Ammon's horn (tissue), 1 donor: Measurements from ENCODE around the gene EGFL6.
"Not testable (repeated sequence)": the region's sequence is repeated elsewhere in the genome, so short reads cannot be mapped to it uniquely, and the experiment has no call there.

Experiments
- DNase-seq: peaks from one replicate; pipeline ENCODE4 v3.0.0-alpha.2; 2016; ENCODE audit warnings: low spot score

The EGFL6 gene

DNA sequence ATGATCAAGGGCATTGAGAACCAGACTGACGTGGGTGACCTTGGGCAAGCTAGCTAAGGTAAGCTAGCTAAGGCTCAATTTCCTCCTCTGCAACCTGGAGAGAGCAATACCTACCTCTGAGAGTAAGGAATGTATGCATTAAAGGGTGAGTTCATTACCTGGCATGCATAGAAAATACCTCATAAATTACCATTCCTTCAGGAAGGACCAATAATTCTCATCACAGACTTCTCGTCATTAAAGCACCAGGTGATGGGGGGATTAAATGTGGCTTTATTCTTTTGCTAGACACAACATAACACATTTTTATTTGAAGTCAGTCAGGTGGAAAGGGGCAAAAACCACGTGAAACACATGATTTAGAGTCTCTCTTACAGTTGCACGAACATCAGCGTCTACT, 21.5 kb downstream of the EGFL6 start:
- no peak for DNase-seq

DNA sequence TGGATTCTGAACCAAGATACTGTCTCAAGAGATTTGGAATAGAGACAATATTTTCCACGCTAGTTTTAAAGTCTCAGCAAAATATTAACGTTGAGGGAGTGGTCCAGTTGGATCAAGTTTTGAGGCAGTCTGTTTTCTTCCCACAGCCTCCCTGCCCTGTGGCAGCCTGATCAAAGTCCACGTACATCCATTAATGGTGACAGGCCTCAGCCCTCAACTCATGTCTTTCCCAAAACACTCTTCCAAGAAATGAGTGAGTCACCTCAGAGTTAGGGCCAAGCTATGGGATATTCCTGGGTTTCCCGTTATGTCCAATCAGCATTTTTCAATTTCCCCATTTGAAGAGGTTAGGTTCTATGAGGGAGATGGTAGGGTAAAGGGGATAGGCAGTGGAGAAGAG, 28.5 kb downstream of the EGFL6 start:
- no peak for DNase-seq

DNA sequence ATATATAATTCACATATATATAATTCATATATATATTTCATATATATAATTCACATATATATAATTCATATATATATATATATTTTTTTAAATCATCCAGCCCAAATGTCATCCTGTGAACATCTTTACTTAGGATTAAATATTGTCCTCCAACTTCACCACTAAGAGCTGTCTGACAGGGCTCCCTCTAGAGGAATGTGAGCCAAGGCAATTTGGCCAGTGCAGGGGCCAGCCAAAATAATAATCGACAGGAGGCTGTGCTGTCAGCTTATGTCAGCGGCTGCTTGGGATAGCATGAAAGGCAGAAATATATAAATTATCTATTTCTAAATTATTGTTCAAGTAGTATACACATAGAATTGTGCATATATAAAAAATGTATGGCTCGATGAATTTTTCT, 29.5 kb downstream of the EGFL6 start:
- DNase-seq, result no peak

DNA sequence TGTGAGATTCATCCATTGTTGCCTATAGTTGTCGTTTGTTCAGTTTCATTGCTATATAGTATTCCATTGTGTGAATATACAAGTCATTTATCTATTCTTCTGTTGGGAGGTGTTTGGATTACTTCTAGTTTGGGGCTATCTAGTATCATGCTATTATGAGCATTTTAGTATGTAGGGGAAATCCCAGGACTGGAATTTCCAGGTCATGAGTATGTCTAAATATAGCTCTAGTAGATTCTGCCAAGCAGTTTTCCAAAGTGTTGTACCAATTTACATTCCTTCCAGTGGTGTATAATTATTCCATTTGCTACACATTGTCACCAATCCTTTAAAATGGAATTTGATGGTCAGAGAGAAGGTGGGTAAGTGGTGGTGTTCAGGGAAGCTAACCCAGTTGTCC, 30.1 kb downstream of the EGFL6 start:
- no peak for DNase-seq

GRCh38 chrX:13605611-13606010, 36.2 kb downstream of the EGFL6 start:
- no peak for DNase-seq

GRCh38 chrX:13607331-13607995, 38.1 kb downstream of the EGFL6 start:
- no peak for DNase-seq

DNA sequence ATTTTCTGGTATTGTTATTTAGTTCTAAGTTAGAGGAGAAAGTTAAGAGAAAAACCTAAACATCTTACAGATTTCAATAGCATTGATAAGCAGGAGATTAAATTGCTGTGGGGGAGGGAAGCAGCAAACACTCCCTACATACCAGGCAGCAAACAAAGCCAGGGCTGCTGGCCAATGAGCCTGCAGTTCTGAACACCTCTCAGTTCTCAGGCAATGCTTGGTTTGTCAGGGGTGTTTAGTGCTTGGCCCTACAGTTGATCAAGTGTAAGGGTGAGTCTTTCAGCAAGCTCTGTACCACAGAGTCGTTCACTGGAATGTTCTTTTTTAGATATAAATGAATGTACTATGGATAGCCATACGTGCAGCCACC, 38.6 kb downstream of the EGFL6 start:
- DNase-seq, result no peak

DNA sequence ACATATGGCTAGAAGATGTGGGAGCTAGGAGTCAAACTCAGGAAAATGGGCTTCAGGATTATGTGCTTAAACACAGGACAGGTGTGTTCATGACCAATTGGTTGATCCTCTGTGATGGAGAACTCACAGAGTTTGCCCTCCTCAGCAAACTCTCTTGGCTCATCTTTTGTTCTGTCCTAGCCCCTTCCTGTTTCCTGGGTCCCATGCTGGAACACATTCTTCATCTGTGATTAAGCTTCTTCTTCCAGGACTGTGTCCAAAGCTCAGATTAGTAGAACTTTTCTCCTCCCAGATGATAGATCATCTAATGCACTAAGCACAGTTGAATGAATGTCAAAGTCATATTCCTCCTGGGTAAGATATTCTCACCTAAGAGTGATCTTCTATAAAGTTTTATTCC, 44.8 kb downstream of the EGFL6 start:
- DNase-seq, result no peak

DNA sequence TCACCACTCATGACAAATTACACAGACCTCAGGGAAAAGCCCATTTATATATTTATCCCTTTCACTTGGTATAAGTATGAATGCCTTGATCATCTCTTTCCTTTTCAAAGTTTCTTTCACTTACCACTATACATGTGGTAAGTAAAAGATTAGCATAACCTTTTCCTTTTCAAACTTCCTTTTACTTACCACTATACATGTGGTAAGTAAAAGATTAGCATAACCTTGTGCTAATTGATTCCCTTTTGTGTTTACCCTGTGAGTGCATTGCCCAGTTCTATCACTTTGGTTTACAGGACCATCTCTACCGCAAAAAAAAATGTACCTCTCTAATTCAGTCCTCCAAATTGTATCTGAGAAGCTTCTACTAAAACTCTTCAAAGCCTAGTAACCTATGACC, 50.8 kb downstream of the EGFL6 start:
- no peak for DNase-seq

GRCh38 chrX:13622401-13622964, 53.1 kb downstream of the EGFL6 start:
- no peak for DNase-seq

GRCh38 chrX:13627306-13627705, 57.9 kb downstream of the EGFL6 start:
- DNase-seq, result no peak

DNA sequence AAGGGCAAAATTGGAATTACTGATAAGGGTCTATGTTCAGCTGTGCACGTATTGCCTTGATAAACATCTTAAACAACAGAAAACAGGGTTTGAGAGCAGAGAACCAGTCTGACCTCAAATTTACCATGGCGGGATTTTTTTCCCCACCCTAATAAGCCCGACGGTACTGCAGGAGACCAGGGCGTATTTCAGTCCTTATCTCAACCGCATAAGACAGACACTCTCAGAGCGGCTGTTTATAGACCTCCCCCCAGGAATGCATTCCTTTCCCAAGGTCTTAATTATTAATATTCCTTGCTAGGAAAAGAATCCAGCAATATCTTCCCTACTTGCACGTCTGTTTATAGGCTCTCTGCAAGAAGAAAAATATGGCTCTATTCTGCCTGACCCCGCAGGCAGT, 67.8 kb downstream of the EGFL6 start:
- DNase-seq, result not testable (repeated sequence)

GRCh38 chrX:13638021-13638420, 68.6 kb downstream of the EGFL6 start:
- no peak for DNase-seq

DNA sequence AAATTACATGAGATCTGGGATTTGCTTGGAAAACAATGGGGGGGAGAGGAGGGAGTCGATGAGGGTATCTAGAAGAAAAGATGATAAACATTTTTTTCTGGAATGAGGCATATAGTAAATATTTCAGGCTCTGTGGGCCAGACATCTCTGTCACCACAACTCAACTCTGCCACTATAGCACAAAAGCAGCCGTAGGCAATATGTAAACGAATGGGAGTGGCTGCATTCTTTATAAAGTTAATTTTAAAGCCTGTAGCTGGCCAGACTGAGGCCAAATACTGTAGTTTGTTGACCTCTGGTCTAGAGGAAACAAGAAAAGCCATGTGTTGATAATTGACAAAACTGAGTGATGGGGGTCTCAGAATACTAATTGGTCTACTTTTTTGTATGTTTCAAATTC, 69.4 kb downstream of the EGFL6 start:
- no peak for DNase-seq

DNA sequence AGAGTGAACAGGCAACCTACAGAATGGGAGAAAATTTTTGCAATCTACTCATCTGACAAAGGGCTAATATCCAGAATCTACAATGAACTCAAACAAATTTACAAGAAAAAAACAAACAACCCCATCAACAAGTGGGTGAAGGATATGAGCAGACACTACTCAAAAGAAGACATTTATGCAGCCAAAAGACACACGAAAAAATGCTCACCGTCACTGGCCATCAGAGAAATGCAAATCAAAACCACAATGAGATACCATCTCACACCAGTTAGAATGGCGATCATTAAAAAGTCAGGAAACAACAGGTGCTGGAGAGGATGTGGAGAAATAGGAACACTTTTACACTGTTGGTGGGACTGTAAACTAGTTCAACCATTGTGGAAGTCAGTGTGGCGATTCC, 72.3 kb downstream of the EGFL6 start:
- DNase-seq, result not testable (repeated sequence)

DNA sequence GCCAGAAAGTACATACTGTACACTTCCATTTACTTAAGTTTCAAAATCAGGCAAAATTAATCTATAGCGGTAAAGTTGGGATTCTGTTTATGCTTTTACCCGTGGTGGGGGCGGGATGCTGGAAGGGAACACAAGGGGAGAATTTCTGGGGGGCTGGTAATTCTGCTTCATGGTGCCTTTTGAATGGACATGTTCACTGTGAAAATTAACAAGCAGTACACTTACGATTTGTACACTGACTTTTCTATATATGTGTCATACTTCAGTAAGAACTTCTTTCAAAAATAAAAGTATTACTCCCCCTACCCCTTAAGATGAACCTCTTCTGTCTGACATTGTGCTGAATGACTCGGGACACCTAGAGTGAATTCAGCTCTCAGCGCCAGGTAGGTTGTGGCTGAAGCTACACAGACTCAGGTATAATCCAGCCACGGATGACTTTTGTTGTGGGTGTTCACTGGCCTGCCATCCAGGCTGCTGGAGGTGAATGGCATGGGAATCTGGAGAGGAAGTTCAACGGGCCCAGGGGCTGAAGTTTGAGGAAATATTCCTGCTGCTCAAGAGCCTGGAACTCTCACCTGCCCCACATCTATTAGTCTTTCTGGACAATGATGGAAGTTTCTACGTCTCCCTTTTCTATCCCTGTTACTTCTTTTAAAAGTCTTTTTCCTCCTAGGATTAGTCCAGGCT, 76.2 kb downstream of the EGFL6 start:
- DNase-seq, result no peak

- peak; percentile 71 for DNase-seq
Observed at GRCh38 chrX:13646154-13646549, 76.8 kb downstream of the EGFL6 start.

DNA sequence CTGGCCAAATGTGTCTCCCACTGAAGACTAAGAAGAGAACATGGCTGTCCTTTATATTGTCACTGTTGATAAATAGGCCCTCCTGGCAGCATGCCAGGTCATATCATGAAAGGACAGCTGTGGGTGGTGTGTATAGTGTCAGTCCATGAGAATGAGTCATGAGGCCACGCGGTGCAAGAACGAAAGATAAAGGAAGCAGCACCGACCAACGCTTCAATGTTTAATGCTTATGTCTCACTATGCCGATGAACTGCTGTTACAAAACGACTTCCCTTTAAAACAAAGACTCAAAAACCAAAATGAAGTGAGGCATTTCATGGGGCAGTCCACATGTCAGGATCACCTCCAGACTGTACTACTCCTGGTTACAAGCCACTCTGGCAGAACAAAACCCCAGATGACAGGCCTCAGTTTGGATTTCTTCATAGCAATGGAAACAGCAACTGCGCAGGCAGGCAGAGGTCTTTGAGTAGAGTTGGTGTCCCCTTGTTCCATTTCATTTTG, 78.4 kb downstream of the EGFL6 start:
- no peak for DNase-seq

GRCh38 chrX:13648336-13648735, 78.9 kb downstream of the EGFL6 start:
- DNase-seq, result not testable (repeated sequence)

GRCh38 chrX:13649838-13650237, 80.4 kb downstream of the EGFL6 start:
- no peak for DNase-seq

DNA sequence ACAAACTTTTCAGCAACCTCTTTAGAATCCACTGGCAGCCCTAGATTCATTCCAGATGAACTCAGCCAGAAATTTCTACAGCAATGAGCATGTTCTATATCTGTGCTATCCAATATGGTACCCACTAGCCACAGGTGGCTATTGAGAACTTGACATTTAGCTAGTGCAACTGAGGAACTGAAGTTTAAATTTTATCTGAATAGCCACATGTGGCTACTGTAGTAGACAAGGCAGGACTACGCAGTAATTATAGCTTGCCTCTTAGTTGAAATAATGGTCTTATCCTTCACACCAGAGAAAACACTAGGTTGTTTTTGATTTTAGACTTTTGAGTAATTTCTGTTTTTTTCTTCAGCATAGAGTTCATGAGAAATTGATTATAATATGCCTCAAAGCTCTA, 80.9 kb downstream of the EGFL6 start:
- DNase-seq, result no peak

- no peak for DNase-seq
Observed at GRCh38 chrX:13651150-13651549, 81.7 kb downstream of the EGFL6 start.

DNA sequence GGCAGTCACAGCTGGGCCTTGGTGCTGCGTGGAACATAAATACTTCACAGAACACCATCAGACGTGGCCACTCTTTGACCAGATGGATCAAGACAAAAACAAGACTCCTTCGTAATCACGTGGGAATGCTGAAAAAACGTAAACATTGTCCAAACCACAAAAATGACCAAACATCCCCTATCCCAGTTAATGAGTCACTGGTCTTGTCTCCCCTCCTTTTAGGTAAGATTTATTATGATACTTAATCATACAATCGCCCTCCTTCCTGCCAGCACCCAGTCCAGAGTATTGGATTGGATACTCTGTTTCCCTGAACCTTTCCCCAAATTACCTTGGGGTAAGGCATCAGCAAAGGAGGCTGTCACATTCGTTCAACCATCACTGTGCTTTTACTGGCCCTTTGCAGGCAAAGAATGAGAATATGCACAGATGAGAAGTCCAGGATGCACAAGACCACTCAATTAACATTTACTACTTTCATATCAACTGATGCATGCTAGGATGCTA, 82.9 kb downstream of the EGFL6 start:
- no peak for DNase-seq
